IPS DF 6.9 (cell line): Measurements from ENCODE around the gene MYZAP.

Experiments used
- DNase-seq: peaks from one replicate; pipeline ENCODE4 v3.0.0-alpha.2; 2013; ENCODE audit warnings: low read depth, low spot score
- H3K27ac ChIP-seq: one replicate; pipeline ENCODE4 v1.5.1; 2013; ENCODE audit warnings: low read length, control low read depth
- H3K27me3 ChIP-seq: 2 replicates; pipeline ENCODE4 v1.6.1; 2013; ENCODE audit warnings: mild to moderate bottlenecking, low read length; ENCODE audit not compliant: control insufficient read depth, insufficient read depth
- H3K36me3 ChIP-seq: 2 replicates; pipeline ENCODE4 v1.6.1; 2013; ENCODE audit warnings: low read length; ENCODE audit not compliant: control insufficient read depth, insufficient read depth
- H3K4me1 ChIP-seq: 2 replicates; pipeline ENCODE4 v1.6.1; 2013; ENCODE audit warnings: low read length; ENCODE audit not compliant: control insufficient read depth, insufficient read depth
- H3K4me3 ChIP-seq: 2 replicates; pipeline ENCODE4 v1.5.1; 2013; ENCODE audit warnings: mild to moderate bottlenecking, low read length
- H3K9me3 ChIP-seq: 2 replicates; pipeline ENCODE4 v1.6.1; 2013; ENCODE audit warnings: low read length, inconsistent platforms; ENCODE audit not compliant: control insufficient read depth, insufficient read depth
- WGBS: extraction: QIAGEN DNeasy Blood & Tissue Kit; methylation state at CpG from one replicate; pipeline ENCODE4 v1.1.7; 2013; ENCODE audit warnings: mixed read lengths, missing lambda C conversion rate; ENCODE audit not compliant: insufficient read length, insufficient coverage; 5-methylcytosine and 5-hydroxymethylcytosine counted together

The MYZAP gene

DNA sequence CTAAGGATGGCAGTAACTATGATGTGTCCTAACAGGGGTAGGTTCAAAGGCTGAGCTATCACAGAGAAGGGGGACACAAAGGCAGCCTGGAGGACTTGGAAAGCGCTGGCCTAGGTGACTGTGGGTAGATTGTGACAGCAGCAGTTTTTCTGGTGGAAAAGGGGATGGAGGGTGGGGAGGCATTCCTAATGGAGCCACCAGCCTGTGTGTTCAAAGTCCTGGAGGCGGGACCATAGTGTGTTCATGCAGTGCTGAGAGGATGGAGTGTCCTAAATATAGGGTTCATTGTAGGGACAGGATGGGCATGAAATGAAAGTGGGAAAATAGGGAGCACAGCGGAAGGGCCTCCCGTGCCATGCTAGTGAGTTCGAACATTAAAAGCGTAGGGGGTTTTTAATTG is 63.3 kb downstream of the MYZAP start:
- Histone ChIP-seq H3K4me3 (no peak overlapping the region), H3K4me1 (no peaks in the 10 kb centered on the region), H3K36me3 (no peaks in the 10 kb centered on the region), H3K9me3 (no peaks in the 10 kb centered on the region), H3K27me3 (no peaks in the 10 kb centered on the region), H3K27ac (no peak overlapping the region)
- WGBS = no CpG with 5 or more reads among the region's 6 CpGs
- DNase-seq = no peak

- no peaks in the 10 kb centered on the region for H3K36me3 ChIP-seq
- no peaks in the 10 kb centered on the region for H3K27me3 ChIP-seq
- DNase-seq = no peak
- no peak overlapping the region for H3K27ac ChIP-seq
- H3K4me3 ChIP-seq = no peak overlapping the region
- H3K4me1 ChIP-seq = no peaks in the 10 kb centered on the region
- H3K9me3 ChIP-seq = no peaks in the 10 kb centered on the region
- WGBS = no CpG with 5 or more reads among the region's 1 CpG
Measured at GRCh38 chr15:57655809-57656208, 64.1 kb downstream of the MYZAP start.

- DNase-seq = no peak
- Histone ChIP-seq H3K4me3 (no peak overlapping the region), H3K27ac (no peak overlapping the region), H3K9me3 (no peaks in the 10 kb centered on the region), H3K27me3 (no peaks in the 10 kb centered on the region), H3K36me3 (no peaks in the 10 kb centered on the region), H3K4me1 (no peaks in the 10 kb centered on the region)
- no CpG with 5 or more reads among the region's 3 CpGs for WGBS
Measured at GRCh38 chr15:57656434-57656833, 64.7 kb downstream of the MYZAP start.

DNA sequence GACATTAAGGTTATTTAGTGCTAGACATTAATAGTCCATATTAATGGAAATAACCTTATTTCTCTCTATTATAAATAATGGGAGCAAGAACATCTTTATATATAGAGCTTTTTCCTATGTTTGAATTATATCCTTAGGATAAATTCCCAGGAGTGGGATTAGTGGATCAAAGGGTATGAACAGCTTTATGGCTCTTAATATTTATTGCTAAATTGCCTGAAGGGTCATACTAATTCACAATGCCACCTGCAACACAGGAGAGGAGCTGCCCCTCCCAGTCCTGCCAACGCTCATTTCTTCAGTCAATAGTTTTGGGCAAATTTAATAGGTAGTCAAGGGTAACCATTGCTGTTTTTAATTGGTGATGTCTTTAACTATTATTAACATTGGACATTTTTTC is 65.9 kb downstream of the MYZAP start:
- H3K27me3 ChIP-seq = no peaks in the 10 kb centered on the region
- no CpG with 5 or more reads among the region's 1 CpG for WGBS
- no peaks in the 10 kb centered on the region for H3K4me1 ChIP-seq
- H3K9me3 ChIP-seq = no peaks in the 10 kb centered on the region
- DNase-seq = no peak
- no peak overlapping the region for H3K27ac ChIP-seq
- H3K4me3 ChIP-seq = no peak overlapping the region
- no peaks in the 10 kb centered on the region for H3K36me3 ChIP-seq

DNA sequence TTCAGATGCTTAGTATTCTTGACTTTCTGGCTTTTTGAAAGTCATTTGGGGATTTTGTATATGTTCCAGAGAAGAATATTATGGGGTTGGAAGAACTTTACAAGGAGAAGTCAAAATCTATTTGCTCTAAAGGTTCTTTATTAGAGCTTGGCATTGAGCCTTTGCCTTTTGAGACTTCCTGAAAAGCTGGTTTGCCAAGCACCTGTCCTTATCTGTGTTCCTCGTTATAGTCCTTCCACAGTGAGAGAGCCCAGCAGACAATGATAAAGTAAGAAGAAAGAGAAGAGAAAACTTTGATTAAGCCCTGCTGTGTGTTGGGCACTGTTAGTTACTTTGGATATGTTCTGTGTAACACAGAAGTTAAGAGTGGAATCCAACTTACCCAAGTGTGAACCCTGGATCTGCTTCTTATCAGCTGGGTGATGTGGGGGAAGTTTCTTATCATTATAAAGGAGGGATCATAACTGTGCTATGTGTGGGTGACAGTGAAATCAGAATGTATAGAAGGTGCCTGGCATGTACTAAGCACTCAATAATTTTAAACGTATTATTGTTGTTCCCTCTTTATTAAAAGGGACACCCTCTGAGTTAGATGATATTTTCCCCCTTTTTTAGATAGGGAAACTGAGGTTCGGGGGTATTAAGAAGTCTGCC is 70.5 kb downstream of the MYZAP start:
- Histone ChIP-seq H3K36me3 (no peaks in the 10 kb centered on the region), H3K9me3 (no peaks in the 10 kb centered on the region), H3K4me3 (no peak overlapping the region), H3K27me3 (no peaks in the 10 kb centered on the region), H3K27ac (no peak overlapping the region), H3K4me1 (no peaks in the 10 kb centered on the region)
- WGBS = no CpG with 5 or more reads among the region's 3 CpGs
- no peak for DNase-seq

- Histone ChIP-seq H3K4me3 (no peak overlapping the region), H3K9me3 (no peaks in the 10 kb centered on the region), H3K4me1 (no peaks in the 10 kb centered on the region), H3K27ac (no peak overlapping the region), H3K27me3 (no peaks in the 10 kb centered on the region), H3K36me3 (no peaks in the 10 kb centered on the region)
- DNase-seq = no peak
- no CpG with 5 or more reads among the region's 1 CpG for WGBS
Measured at GRCh38 chr15:57662802-57663201, 71.1 kb downstream of the MYZAP start.

DNA sequence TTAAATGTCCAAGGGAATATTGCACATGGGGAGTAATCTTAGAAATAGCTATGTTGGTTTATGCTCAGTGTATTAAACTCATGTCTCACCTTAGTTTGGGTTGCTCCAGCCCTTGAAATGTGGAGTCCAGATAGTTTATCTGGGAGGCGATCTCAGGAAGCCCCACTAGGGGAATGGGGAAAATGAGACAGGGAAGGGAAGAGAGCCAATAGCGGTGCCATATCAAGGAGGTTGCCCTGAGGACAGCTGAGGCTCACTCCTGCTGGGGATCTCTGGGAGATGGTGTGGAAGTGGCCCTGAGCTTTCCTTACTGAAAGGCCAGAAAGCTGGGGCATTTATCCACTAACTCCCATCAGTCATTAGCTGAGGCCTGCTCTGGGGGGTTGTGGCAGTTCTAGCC is 71.6 kb downstream of the MYZAP start:
- DNase-seq = no peak
- Histone ChIP-seq H3K36me3 (no peaks in the 10 kb centered on the region), H3K4me3 (no peak overlapping the region), H3K4me1 (no peaks in the 10 kb centered on the region), H3K27ac (no peak overlapping the region), H3K9me3 (no peaks in the 10 kb centered on the region), H3K27me3 (no peaks in the 10 kb centered on the region)
- no CpG with 5 or more reads among the region's 2 CpGs for WGBS

GRCh38 chr15:57665194-57665593 is 73.5 kb downstream of the MYZAP start:
- H3K27me3 ChIP-seq = no peaks in the 10 kb centered on the region
- H3K9me3 ChIP-seq = no peaks in the 10 kb centered on the region
- no peaks in the 10 kb centered on the region for H3K36me3 ChIP-seq
- DNase-seq = no peak
- H3K4me3 ChIP-seq = no peak overlapping the region
- no CpG with 5 or more reads among the region's 2 CpGs for WGBS
- H3K4me1 ChIP-seq = no peaks in the 10 kb centered on the region
- no peak overlapping the region for H3K27ac ChIP-seq

- H3K4me3 ChIP-seq = no peak overlapping the region
- H3K4me1 ChIP-seq = no peaks in the 10 kb centered on the region
- no peak overlapping the region for H3K27ac ChIP-seq
- no CpG with 5 or more reads among the region's 4 CpGs for WGBS
- DNase-seq = no peak
- no peaks in the 10 kb centered on the region for H3K27me3 ChIP-seq
- no peaks in the 10 kb centered on the region for H3K36me3 ChIP-seq
- no peaks in the 10 kb centered on the region for H3K9me3 ChIP-seq
Measured at GRCh38 chr15:57665939-57666338, 74.2 kb downstream of the MYZAP start.

DNA sequence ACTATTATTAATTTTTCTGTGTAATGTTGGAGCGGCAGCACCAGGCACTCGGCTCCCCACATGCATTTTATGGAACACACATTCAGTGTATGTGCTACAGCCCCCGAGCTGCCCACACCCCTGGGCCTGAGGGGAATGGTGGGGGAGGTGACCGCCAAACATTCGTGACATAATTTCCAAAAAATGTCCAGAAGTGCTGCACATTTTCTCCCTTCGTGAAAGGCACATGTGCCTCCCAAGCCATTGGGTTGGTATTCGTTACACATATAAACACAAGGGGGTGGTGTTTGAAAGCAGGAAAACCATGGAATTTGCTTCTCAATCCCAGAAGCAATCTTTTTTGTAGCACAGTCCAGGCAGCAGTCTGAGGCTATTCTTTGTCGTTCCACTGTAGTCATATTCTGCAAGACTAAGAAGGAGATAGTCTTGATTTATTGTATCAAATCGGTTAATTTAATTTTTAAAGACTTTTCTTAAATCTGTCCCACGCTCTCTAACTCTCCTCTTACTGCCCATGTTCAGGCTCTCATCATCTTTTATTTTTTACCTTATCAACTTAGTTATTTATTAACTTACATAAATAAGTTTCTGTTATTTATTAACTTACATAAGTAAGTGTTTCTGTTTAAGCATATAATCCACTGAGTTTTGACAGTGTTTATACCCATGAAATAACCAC is 75.6 kb downstream of the MYZAP start:
- Histone ChIP-seq H3K27me3 (no peaks in the 10 kb centered on the region), H3K27ac (no peak overlapping the region), H3K4me1 (no peaks in the 10 kb centered on the region), H3K4me3 (no peak overlapping the region), H3K36me3 (no peaks in the 10 kb centered on the region), H3K9me3 (no peaks in the 10 kb centered on the region)
- no peak for DNase-seq
- no CpG with 5 or more reads among the region's 10 CpGs for WGBS

DNA sequence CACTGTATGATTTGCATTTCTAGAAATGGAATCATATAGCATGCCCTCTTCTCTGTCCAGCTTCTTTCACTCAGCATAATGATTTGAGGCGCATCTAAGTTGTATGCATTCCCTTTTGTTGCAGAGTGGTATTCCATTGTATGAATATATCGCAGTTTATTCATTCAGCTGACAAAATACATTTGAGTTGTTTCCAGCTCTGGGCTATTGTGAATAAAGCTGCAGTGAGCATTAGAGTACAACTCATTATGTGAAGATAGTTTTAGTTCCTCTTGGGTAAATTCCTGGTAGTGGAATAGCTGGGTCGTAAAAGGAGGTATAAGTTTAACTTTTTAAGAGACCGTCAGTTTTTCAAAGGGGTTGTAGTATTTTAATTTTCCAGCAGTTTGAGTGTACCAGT is 76.3 kb downstream of the MYZAP start:
- no peak overlapping the region for H3K27ac ChIP-seq
- H3K9me3 ChIP-seq = no peaks in the 10 kb centered on the region
- WGBS = no CpG with 5 or more reads among the region's 4 CpGs
- no peak for DNase-seq
- H3K4me3 ChIP-seq = no peak overlapping the region
- H3K36me3 ChIP-seq = no peaks in the 10 kb centered on the region
- no peaks in the 10 kb centered on the region for H3K27me3 ChIP-seq
- no peaks in the 10 kb centered on the region for H3K4me1 ChIP-seq
